ENCODE results near the gene PTPRG.

GRCh38 chr3:61944726-61945125 is 383.4 kb downstream of the PTPRG start:
- TF ChIP-seq CTCF (IDR thresholded peaks at IDR 0.05) = no peak
- TF ChIP-seq POLR2A (IDR thresholded peaks at IDR 0.05) = no peak

Measured in body of pancreas (tissue), 4 donors.